ENCODE measurements around the gene RAD9A.

The RAD9A gene

GRCh38 chr11:67391304-67392182, at the start of gene RAD9A:
Gene RAD9A, plus strand, starts transcription at chr11:67391986. Its CDS starts 59 bp downstream, at chr11:67392045.
- peak; percentile 87 to 88 for DNase-seq (ENCODE audit: extremely low read depth in 1 of 2, low read depth in 1 of 2)

GRCh38 chr11:67344264-67344663, 47.5 kb upstream of the RAD9A start:
- DNase-seq (ENCODE audit: extremely low read depth in 1 of 2, low read depth in 1 of 2), result no peak

GRCh38 chr11:67345247-67345919, 46.4 kb upstream of the RAD9A start:
- DNase-seq (ENCODE audit: extremely low read depth in 1 of 2, low read depth in 1 of 2), result no peak

- DNase-seq (ENCODE audit: extremely low read depth in 1 of 2, low read depth in 1 of 2), result no peak
These were observed 45.6 kb upstream of the RAD9A start for GRCh38 chr11:67345920-67346819.

GRCh38 chr11:67347964-67348749, 43.6 kb upstream of the RAD9A start:
- no peak for DNase-seq (ENCODE audit: extremely low read depth in 1 of 2, low read depth in 1 of 2)

- DNase-seq (ENCODE audit: extremely low read depth in 1 of 2, low read depth in 1 of 2), result no peak
These were observed 42.8 kb upstream of the RAD9A start for GRCh38 chr11:67349036-67349435.

GRCh38 chr11:67349457-67349856, 42.3 kb upstream of the RAD9A start:
- DNase-seq (ENCODE audit: extremely low read depth in 1 of 2, low read depth in 1 of 2), result no peak

GRCh38 chr11:67349928-67350465, 41.8 kb upstream of the RAD9A start:
- DNase-seq (ENCODE audit: extremely low read depth in 1 of 2, low read depth in 1 of 2), result no peak

GRCh38 chr11:67351275-67352005, 40.3 kb upstream of the RAD9A start:
- no peak for DNase-seq (ENCODE audit: extremely low read depth in 1 of 2, low read depth in 1 of 2)

GRCh38 chr11:67352546-67353316, 39.1 kb upstream of the RAD9A start:
- DNase-seq (ENCODE audit: extremely low read depth in 1 of 2, low read depth in 1 of 2), result no peak

- DNase-seq (ENCODE audit: extremely low read depth in 1 of 2, low read depth in 1 of 2), result peak; percentile 90 to 96
These were observed 38.3 kb upstream of the RAD9A start, which contains the start of gene POLD4 for GRCh38 chr11:67353317-67354074. Gene POLD4, minus strand, starts transcription at chr11:67353546. Its CDS starts 147 bp downstream, at chr11:67353399.

GRCh38 chr11:67354075-67355022, 37.4 kb upstream of the RAD9A start:
- DNase-seq (ENCODE audit: extremely low read depth in 1 of 2, low read depth in 1 of 2), result no peak

GRCh38 chr11:67355023-67355793, 36.6 kb upstream of the RAD9A start:
- DNase-seq (ENCODE audit: extremely low read depth in 1 of 2, low read depth in 1 of 2), result no peak

GRCh38 chr11:67355794-67356386, 35.9 kb upstream of the RAD9A start:
- no peak for DNase-seq (ENCODE audit: extremely low read depth in 1 of 2, low read depth in 1 of 2)

GRCh38 chr11:67356387-67356863, 35.4 kb upstream of the RAD9A start:
- no peak for DNase-seq (ENCODE audit: extremely low read depth in 1 of 2, low read depth in 1 of 2)

All from stimulated activated CD8-positive, alpha-beta memory T cell treated with anti-CD3 and anti-CD28 coated beads, Interleukin-7, amount 100 ng/mL, for 48 hours (primary cell).